IMR-90 (cell line): ENCODE results near the gene MOB3B. TPM values are rescaled to one million over a fixed set of nuclear protein-coding genes. Genes with fewer than 3 reads are reported as not detected.

Experiments used
- ATAC-seq: fragments of 200-7000 bp; cut with Tn5 transposase; 2 replicates; pipeline ENCODE4 v1.9.1; 2020; ENCODE audit warnings: low read depth, mild to moderate bottlenecking, moderate library complexity
- BruUV-seq: library from RNA; stranded (reverse); fragments of 400-500 nt; replicated peaks from 2 replicates; lab custom pipeline; 2021; lab: Mats Ljungman, UMichigan
- CTCF ChIA-PET: fragments of 300-600 bp; formaldehyde crosslinking; extraction: SDS; loops from one replicate; lab custom pipeline; 2021; ENCODE audit warnings: antibody characterized with exemption; lab: Yijun Ruan, JAX
- POLR2A ChIA-PET: fragments of 300-600 bp; sonication (Branson Sonifier 250); formaldehyde crosslinking; loops from one replicate; lab custom pipeline; 2022; ENCODE audit warnings: antibody characterized with exemption; ENCODE audit not compliant: unreplicated experiment; lab: Charles Lee
- DNase-seq: peaks from one replicate; pipeline ENCODE4 v3.0.0; 2013
- H2AFZ ChIP-seq: replicated peaks from 2 replicates; pipeline ENCODE3; 2013; ENCODE audit warnings: low read length, mild to moderate bottlenecking; ENCODE audit not compliant: poor library complexity
- H2AK5ac ChIP-seq: 2 replicates; pipeline ENCODE4 v1.6.1; 2013; ENCODE audit warnings: low read depth, low read length, inconsistent platforms
- H2AK9ac ChIP-seq: replicated peaks from 2 replicates; pipeline ENCODE3; 2013; ENCODE audit warnings: mild to moderate bottlenecking, low read depth, low read length, moderate library complexity; ENCODE audit not compliant: poor library complexity
- H2BK120ac ChIP-seq: 2 replicates; pipeline ENCODE4 v1.6.1; 2013; ENCODE audit warnings: low read depth, low read length, inconsistent platforms
- H2BK15ac ChIP-seq: 3 replicates; pipeline ENCODE4 v1.6.1; 2013; ENCODE audit warnings: low read depth, low read length, inconsistent platforms
- H2BK20ac ChIP-seq: 2 replicates; pipeline ENCODE4 v1.6.1; 2013; ENCODE audit warnings: low read depth, mild to moderate bottlenecking, inconsistent platforms, low read length, moderate library complexity
- H2BK5ac ChIP-seq: 2 replicates; pipeline ENCODE4 v1.6.1; 2013; ENCODE audit warnings: mild to moderate bottlenecking, low read depth, low read length, inconsistent platforms; ENCODE audit not compliant: poor library complexity, severe bottlenecking
- H3K14ac ChIP-seq: replicated peaks from 2 replicates; pipeline ENCODE4 v1.6.1; 2013; ENCODE audit warnings: low read depth, low read length, inconsistent platforms
- H3K18ac ChIP-seq: 2 replicates; pipeline ENCODE4 v1.6.1; 2013; ENCODE audit warnings: low read depth, low read length, control low read depth
- H3K23ac ChIP-seq: 2 replicates; pipeline ENCODE4 v1.6.1; 2013; ENCODE audit warnings: low read depth, low read length, inconsistent platforms
- H3K27ac ChIP-seq: 2 replicates; pipeline ENCODE4 v1.5.1; 2013; ENCODE audit warnings: mild to moderate bottlenecking, control low read depth, low read length; ENCODE audit not compliant: insufficient read depth
- H3K27me3 ChIP-seq: 2 replicates; pipeline ENCODE4 v1.6.1; 2013; ENCODE audit warnings: low read length; ENCODE audit not compliant: control insufficient read depth, insufficient read depth
- H3K36me3 ChIP-seq: 2 replicates; pipeline ENCODE4 v1.6.1; 2013; ENCODE audit warnings: low read length, mixed read lengths; ENCODE audit not compliant: control insufficient read depth, insufficient read depth
- H3K4ac ChIP-seq: 2 replicates; pipeline ENCODE4 v1.6.1; 2013; ENCODE audit warnings: low read depth, low read length, inconsistent platforms
- H3K4me1 ChIP-seq: 2 replicates; pipeline ENCODE4 v1.6.1; 2013; ENCODE audit warnings: low read length, mixed read lengths; ENCODE audit not compliant: control insufficient read depth, insufficient read depth
- H3K4me2 ChIP-seq: 2 replicates; pipeline ENCODE4 v1.6.1; 2013; ENCODE audit warnings: low read depth, mild to moderate bottlenecking, control low read depth, low read length, moderate library complexity
- H3K4me3 ChIP-seq: 2 replicates; pipeline ENCODE4 v1.5.1; 2013; ENCODE audit warnings: low read depth, mild to moderate bottlenecking, control low read depth, low read length, moderate library complexity; ENCODE audit not compliant: insufficient read depth
- H3K56ac ChIP-seq: 2 replicates; pipeline ENCODE4 v1.6.1; 2013; ENCODE audit warnings: low read length, inconsistent platforms; ENCODE audit not compliant: insufficient read depth; ENCODE audit errors: extremely low read depth
- H3K79me1 ChIP-seq, 2 experiments: 2 replicates each; pipeline ENCODE4 v1.6.1; 2013; ENCODE audit warnings: low read length in 2 of 2, inconsistent platforms in 1 of 2, low read depth in 1 of 2
- H3K9ac ChIP-seq: 2 replicates; pipeline ENCODE4 v1.6.1; 2013; ENCODE audit warnings: low read depth, low read length, control low read depth
- H3K9me1 ChIP-seq: 2 replicates; pipeline ENCODE4 v1.6.1; 2013; ENCODE audit warnings: low read length, inconsistent platforms; ENCODE audit not compliant: insufficient read depth
- H3K9me3 ChIP-seq: 2 replicates; pipeline ENCODE4 v1.6.1; 2013; ENCODE audit warnings: low read length; ENCODE audit not compliant: control insufficient read depth, insufficient read depth
- H4K20me1 ChIP-seq: 2 replicates; pipeline ENCODE4 v1.6.1; 2013; ENCODE audit warnings: low read length, inconsistent platforms; ENCODE audit not compliant: insufficient read depth
- H4K5ac ChIP-seq: 2 replicates; pipeline ENCODE4 v1.6.1; 2013; ENCODE audit warnings: mild to moderate bottlenecking, low read depth, low read length, control low read depth
- H4K8ac ChIP-seq, 2 experiments: 2 replicates each; pipeline ENCODE4 v1.6.1; 2013; ENCODE audit warnings: low read depth in 2 of 2, low read length in 2 of 2, control low read depth in 1 of 2, inconsistent platforms in 1 of 2
- H4K91ac ChIP-seq: 2 replicates; pipeline ENCODE4 v1.6.1; 2013; ENCODE audit warnings: low read depth, low read length, inconsistent platforms; ENCODE audit not compliant: insufficient read depth
- BHLHE40 ChIP-seq: fragments of 150-350 bp; IDR thresholded peaks from 2 replicates; pipeline ENCODE4 v1.6.1; 2016; ENCODE audit warnings: mild to moderate bottlenecking, low read depth, low read length
- CEBPB ChIP-seq: IDR thresholded peaks from 2 replicates; pipeline ENCODE4 v1.6.1; 2012; ENCODE audit warnings: low read depth, low read length, improper control_type of control experiment
- CHD1 ChIP-seq: IDR thresholded peaks from 2 replicates; pipeline ENCODE4 v1.6.1; 2012; ENCODE audit warnings: low read depth, low read length, improper control_type of control experiment
- CTCF ChIP-seq: conservative IDR thresholded peaks from 2 replicates; pipeline ENCODE4 v1.5.1; 2012; ENCODE audit warnings: mild to moderate bottlenecking, low read depth, low read length, improper control_type of control experiment
- ELK1 ChIP-seq: fragments of 150-350 bp; IDR thresholded peaks from 2 replicates; pipeline ENCODE4 v1.6.1; 2016; ENCODE audit warnings: low read depth, mild to moderate bottlenecking, low read length, moderate library complexity, borderline replicate concordance
- FOS ChIP-seq: fragments of 150-350 bp; IDR thresholded peaks from 2 replicates; pipeline ENCODE4 v1.6.1; 2016; ENCODE audit warnings: low read depth, low read length
- MAFK ChIP-seq: IDR thresholded peaks from 2 replicates; pipeline ENCODE4 v1.6.1; 2012; ENCODE audit warnings: low read depth, low read length, improper control_type of control experiment
- MAZ ChIP-seq: IDR thresholded peaks from 2 replicates; pipeline ENCODE4 v1.6.1; 2012; ENCODE audit warnings: low read depth, mild to moderate bottlenecking, low read length, improper control_type of control experiment, moderate library complexity, borderline replicate concordance
- NFE2L2 ChIP-seq: fragments of 150-350 bp; IDR thresholded peaks from 2 replicates; pipeline ENCODE4 v1.6.1; 2016; ENCODE audit warnings: low read depth, mild to moderate bottlenecking, low read length
- POLR2A ChIP-seq: IDR thresholded peaks from 2 replicates; pipeline ENCODE4 v1.6.1; 2012; ENCODE audit warnings: mild to moderate bottlenecking, low read depth, low read length
- RAD21 ChIP-seq: IDR thresholded peaks from 2 replicates; pipeline ENCODE4 v1.6.1; 2012; ENCODE audit warnings: low read length, improper control_type of control experiment
- RCOR1 ChIP-seq: IDR thresholded peaks from 2 replicates; pipeline ENCODE4 v1.6.1; 2012; ENCODE audit warnings: mild to moderate bottlenecking, low read length, improper control_type of control experiment; ENCODE audit not compliant: insufficient replicate concordance
- RFX5 ChIP-seq: IDR thresholded peaks from 2 replicates; pipeline ENCODE4 v1.8.0; 2012; ENCODE audit warnings: low read depth, mild to moderate bottlenecking, low read length, moderate library complexity
- SMC3 ChIP-seq: fragments of 150-350 bp; IDR thresholded peaks from 2 replicates; pipeline ENCODE4 v1.6.1; 2016; ENCODE audit warnings: low read depth, mild to moderate bottlenecking, antibody characterized with exemption, low read length, moderate library complexity
- USF2 ChIP-seq: fragments of 150-350 bp; IDR thresholded peaks from 2 replicates; pipeline ENCODE4 v1.6.1; 2017; ENCODE audit warnings: mild to moderate bottlenecking, antibody characterized with exemption, low read length, low read depth
- WGBS, 2 experiments: methylation state at CpG; one replicate each; pipeline versions ENCODE4 v1.1.5 to v1.1.7; 2013; ENCODE audit warnings: missing lambda C conversion rate in 2 of 2; ENCODE audit not compliant: insufficient read length in 1 of 2; ENCODE audit errors: extremely low coverage in 2 of 2; 5-methylcytosine and 5-hydroxymethylcytosine counted together
- dilution Hi-C: fragments of 300-500 bp; cut with HindIII; formaldehyde crosslinking; loops from one replicate; pipeline ENCODE4 v1.14.3; 2018; ENCODE audit warnings: low sequenced_read_pairs; ENCODE audit not compliant: unreplicated experiment
- in situ Hi-C: fragments of 300-500 bp; cut with MboI; formaldehyde crosslinking; loops from 3 replicates; pipeline ENCODE4 v1.14.3; 2019; ENCODE audit warnings: low sequenced_read_pairs, inconsistent platforms, mixed read lengths
- intact Hi-C: fragments of 100-400 bp; cut with micrococcal nuclease; formaldehyde crosslinking; loops from 2 replicates; pipeline ENCODE4 v1.10.0; 2022
- polyA plus RNA-seq, 3 experiments: library from polyadenylated mRNA; depleted of rRNA; stranded (reverse); fragments of >200 nt; gene quantifications; 2 replicates each; pipeline ENCODE4 v1.2.3, GENCODE V29; 2012; ENCODE audit warnings: low replicate concordance in 1 of 3
- total RNA-seq: library from RNA; depleted of rRNA; stranded (reverse); fragments of >200 nt; gene quantifications from 2 replicates; pipeline ENCODE4 v1.2.3, GENCODE V29; 2012

MOB3B gene
- total and polyA plus RNA-seq, 2 of the 4 experiments (the other 2 are of a cell fraction): under 0.01 to 0.02 TPM

GRCh38 chr9:27548055-27548741 is 18.6 kb upstream of the MOB3B start:
- Histone ChIP-seq H2BK120ac (no peak overlapping the region), H4K8ac (no peak overlapping the region), H2BK20ac (no peak overlapping the region), H2BK15ac (no peak overlapping the region), H4K5ac (no peak overlapping the region), H3K4ac (no peak overlapping the region), H2AFZ (no peak overlapping the region), H4K20me1 (no peaks in the 10 kb centered on the region), H3K36me3 (no peaks in the 10 kb centered on the region; the same call in 1 of the 2 replicates), H3K4me3 (no peak overlapping the region), H3K9ac (no peak overlapping the region), H3K56ac (no peak overlapping the region), H2BK5ac (no peak overlapping the region), H3K9me3 (no peaks in the 10 kb centered on the region), H3K27me3 (no peaks in the 10 kb centered on the region), H3K4me1 (peaks cover 2% of the 10 kb centered on the region; the same call in 1 of the 2 replicates), H3K79me1 (no peaks in the 10 kb centered on the region), H4K91ac (no peak overlapping the region), H3K4me2 (no peak overlapping the region), H2AK5ac (no peak overlapping the region), H3K14ac (no peak overlapping the region), H3K18ac (no peak overlapping the region), H3K27ac (no peak overlapping the region), H2AK9ac (no peak overlapping the region), H3K23ac (no peak overlapping the region), H3K9me1 (no peaks in the 10 kb centered on the region)
- ATAC-seq (peak; percentile 93), DNase-seq (peak; percentile 51)
- ChIA-PET POLR2A (no interaction called here), CTCF (interaction anchor here (0.6 to 1.0 kb wide), 3 partner anchors 11 to 215 kb away, joined by 3 to 4 read pairs (median 4); no protein-coding TSS in a partner anchor)
- in situ Hi-C loops (no loop called here), intact Hi-C loops (loop anchor here (1.0 to 10.0 kb wide), 4 partner anchors 215 to 801 kb away; no protein-coding TSS in a partner anchor), dilution Hi-C loops (no loop called here)
- no TSS peak for BruUV-seq
- no CpG with 5 or more reads among the region's 10 CpGs for WGBS, 2 experiments
- TF ChIP-seq CTCF (peak; percentile 74), RFX5 (no peak), CEBPB (no peak), BHLHE40 (no peak), USF2 (no peak), POLR2A (no peak), MAZ (no peak), CHD1 (no peak), RCOR1 (no peak), MAFK (no peak), SMC3 (peak; percentile 73), NFE2L2 (no peak), ELK1 (no peak), FOS (no peak), RAD21 (peak; percentile 75)
